GM06990 (cell line): ENCODE measurements around the gene MTUS2.

Experiments
- DNase-seq: peaks from one replicate; pipeline ENCODE4 v3.0.0-alpha.2; 2011; ENCODE audit not compliant: insufficient read length; ENCODE audit errors: extremely low read depth
- H3K27me3 ChIP-seq: replicated peaks from 2 replicates; pipeline ENCODE4 v1.6.0; 2011; ENCODE audit warnings: low read length; ENCODE audit not compliant: control insufficient read depth, insufficient read depth
- H3K36me3 ChIP-seq: 2 replicates; pipeline ENCODE4 v1.5.1; 2011; ENCODE audit warnings: low read length; ENCODE audit not compliant: control insufficient read depth, insufficient read depth
- H3K4me3 ChIP-seq: replicated peaks from 2 replicates; pipeline ENCODE4 v1.5.1; 2011; ENCODE audit warnings: low read depth, mild to moderate bottlenecking, control low read depth, low read length
- CTCF ChIP-seq: IDR thresholded peaks from 2 replicates; pipeline ENCODE4 v1.5.1; 2011; ENCODE audit warnings: low read length, control low read depth, mild to moderate bottlenecking, inconsistent platforms; ENCODE audit not compliant: insufficient read depth, poor library complexity, severe bottlenecking

MTUS2 gene

GRCh38 chr13:29484796-29485195 is 664.7 kb downstream of the MTUS2 start:
- Histone ChIP-seq H3K27me3 (no peaks in the 10 kb centered on the region), H3K4me3 (no peak overlapping the region), H3K36me3 (no peaks in the 10 kb centered on the region)
- TF ChIP-seq CTCF, result no peak
- no peak for DNase-seq

GRCh38 chr13:29486551-29486950 is 666.4 kb downstream of the MTUS2 start:
- no peak overlapping the region for H3K4me3 ChIP-seq
- H3K27me3 ChIP-seq, result no peaks in the 10 kb centered on the region
- TF ChIP-seq CTCF, result no peak
- no peak for DNase-seq
- no peaks in the 10 kb centered on the region for H3K36me3 ChIP-seq

- H3K27me3 ChIP-seq, result no peaks in the 10 kb centered on the region
- DNase-seq, result no peak
Observed at GRCh38 chr13:29487466-29488454, 667.6 kb downstream of the MTUS2 start.

GRCh38 chr13:29489650-29490560 is 669.8 kb downstream of the MTUS2 start:
- no peak for TF ChIP-seq CTCF
- H3K4me3 ChIP-seq, result no peak overlapping the region
- H3K36me3 ChIP-seq, result no peaks in the 10 kb centered on the region
- DNase-seq, result no peak
- H3K27me3 ChIP-seq, result no peaks in the 10 kb centered on the region

More at GRCh38 chr13:29487466-29488454, 667.6 kb downstream of the MTUS2 start:
- Histone ChIP-seq H3K4me3 (no peak overlapping the region), H3K36me3 (no peaks in the 10 kb centered on the region)
- no peak for TF ChIP-seq CTCF

- H3K27me3 ChIP-seq, result no peaks in the 10 kb centered on the region
- TF ChIP-seq CTCF, result no peak
- DNase-seq, result no peak
- no peaks in the 10 kb centered on the region for H3K36me3 ChIP-seq
- no peak overlapping the region for H3K4me3 ChIP-seq
Observed at GRCh38 chr13:29490561-29490885, 670.4 kb downstream of the MTUS2 start.
